Measurements from ENCODE around the gene MAP4.
"Not testable (repeated sequence)": the region's sequence is repeated elsewhere in the genome, so short reads cannot be mapped to it uniquely, and the experiment has no call there.

MAP4 gene
- total RNA-seq = 64.0 to 316 (median 113) reads per million in 18 experiments

DNA sequence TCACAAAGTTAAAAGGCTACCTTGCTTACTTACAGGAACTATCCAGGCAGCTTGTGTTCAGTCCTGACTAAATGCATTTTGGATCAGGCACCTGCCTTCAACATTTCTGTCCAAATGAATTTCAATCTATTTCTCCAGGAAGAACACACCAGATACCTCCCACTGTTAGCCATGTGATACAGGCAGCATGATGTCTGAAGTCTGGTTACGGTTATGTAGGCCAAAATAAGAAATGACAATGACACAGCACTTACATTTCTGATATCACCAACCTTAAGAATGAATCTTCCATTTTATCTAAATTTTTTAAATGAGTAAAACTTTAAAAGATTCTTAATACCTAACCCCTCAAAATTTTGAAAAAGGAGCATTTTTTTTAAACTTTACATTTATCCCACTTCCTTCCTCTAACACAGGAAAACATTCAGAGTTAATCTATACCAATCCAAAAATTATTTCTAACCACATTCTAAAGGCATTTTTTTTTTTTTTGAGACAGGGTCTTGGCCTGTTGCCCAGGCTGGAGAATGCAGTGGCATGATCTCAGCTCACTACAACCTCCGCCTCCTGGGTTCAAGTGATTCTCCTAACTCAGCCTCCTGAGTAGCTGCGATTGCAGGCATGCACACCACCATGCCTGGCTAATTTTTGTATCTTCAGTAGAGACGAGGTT is at the start of gene MAP4:
Gene MAP4 (minus strand): TSS at position 116 of the 673 bp plus-strand sequence. CDS start 17,556 bp downstream, outside the sequence.
- DNase-seq = peak; percentile 38 to 59

DNA sequence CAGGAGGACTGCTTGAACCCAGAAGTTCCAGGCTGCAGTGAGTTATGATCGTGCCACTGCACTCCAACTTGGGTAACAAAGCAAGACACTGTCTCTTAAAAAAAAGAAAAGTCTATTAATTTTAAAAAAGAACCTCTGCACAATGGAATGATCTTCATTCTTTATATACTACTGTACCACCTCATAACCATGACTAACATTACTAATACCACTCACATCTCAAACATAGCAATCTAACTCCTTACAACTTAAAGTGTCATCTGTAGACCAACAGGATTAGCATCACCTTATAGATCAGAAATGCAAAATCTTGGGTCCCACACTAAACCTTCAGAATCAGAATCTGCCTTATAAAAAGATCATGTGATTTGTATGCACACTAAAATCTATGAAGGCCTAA is 48.8 kb upstream of the MAP4 start:
- no peak for DNase-seq

DNA sequence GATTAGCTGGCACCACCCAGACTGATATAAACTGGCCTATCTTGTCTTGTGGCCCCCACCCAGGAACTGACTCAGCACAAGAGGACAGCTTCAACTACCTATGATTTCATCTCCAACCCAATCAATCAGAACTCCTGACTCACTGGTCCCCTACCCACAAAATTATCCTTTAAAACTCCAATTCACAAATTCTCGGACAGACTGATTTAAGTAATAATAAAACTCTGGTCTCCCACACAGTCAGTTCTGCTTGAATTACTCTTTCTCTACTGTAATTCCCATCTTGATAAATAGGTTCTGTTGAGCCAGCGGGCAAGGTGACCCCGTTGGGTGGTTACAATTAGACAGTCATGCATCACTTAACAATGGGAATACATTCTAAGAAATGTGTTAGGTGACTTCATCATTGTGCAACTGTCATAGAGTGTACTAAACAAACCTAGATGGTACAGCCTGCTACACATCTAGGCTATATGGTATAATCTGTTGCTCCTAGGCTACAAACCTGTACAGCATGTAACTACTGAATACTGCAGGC is 48.1 kb upstream of the MAP4 start:
- no peak for DNase-seq

GRCh38 chr3:48061586-48061985 is 45.4 kb upstream of the MAP4 start:
- not testable (repeated sequence) for DNase-seq

DNA sequence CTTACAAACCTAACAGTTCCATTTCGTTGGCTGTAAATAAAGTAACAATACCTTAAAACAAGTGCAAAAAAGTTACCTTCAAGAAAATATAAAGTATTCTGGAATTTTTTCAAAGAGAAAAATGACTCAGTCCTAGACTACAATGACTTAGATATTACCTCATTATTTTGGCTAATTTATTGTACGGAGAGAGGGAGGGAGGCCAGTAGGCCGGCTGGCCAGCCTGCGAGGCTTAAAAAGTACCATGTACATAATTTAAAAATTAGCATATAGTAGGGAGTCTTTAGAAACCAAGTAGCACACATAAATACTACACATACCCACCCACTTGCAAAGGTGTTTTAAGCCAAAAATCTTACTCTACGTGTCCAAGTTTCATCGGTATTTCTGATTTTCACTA is 41.9 kb upstream of the MAP4 start:
- DNase-seq = no peak

GRCh38 chr3:48057521-48057920 is 41.3 kb upstream of the MAP4 start:
- DNase-seq = no peak

- no peak for DNase-seq
These were observed 31.7 kb upstream of the MAP4 start for GRCh38 chr3:48047841-48048464.

DNA sequence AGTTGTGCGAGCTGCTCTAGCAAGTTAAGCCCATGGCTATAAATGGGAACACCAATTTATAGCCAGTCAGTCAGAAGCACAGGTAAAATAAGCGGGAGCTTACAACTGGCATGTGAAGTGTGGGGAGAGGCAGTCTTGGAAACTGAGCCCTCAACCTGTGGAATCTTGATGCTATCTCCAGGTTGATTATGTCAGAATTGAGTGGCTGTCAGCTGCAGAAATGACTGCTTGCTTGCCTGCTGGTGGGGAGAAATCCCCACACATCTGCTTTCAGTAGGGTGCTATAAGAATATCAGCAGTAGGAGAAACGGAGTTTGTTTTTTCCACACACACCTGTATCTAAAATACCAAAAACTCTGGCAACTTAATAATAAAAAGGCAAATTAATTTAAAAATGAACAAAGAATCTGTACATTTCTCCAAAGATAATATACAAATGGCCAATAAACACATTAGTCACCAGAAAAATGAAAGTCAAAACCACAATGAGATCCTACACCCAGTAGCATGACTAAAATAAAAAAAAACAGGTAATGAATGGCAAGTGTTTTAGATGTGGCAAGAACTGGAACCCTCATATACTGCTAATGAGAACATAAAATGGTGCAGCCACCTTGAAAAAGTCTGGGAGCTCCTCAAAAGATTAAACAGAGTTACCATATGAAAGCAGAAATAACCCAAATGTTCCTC is 26.0 kb upstream of the MAP4 start:
- no peak for DNase-seq

DNA sequence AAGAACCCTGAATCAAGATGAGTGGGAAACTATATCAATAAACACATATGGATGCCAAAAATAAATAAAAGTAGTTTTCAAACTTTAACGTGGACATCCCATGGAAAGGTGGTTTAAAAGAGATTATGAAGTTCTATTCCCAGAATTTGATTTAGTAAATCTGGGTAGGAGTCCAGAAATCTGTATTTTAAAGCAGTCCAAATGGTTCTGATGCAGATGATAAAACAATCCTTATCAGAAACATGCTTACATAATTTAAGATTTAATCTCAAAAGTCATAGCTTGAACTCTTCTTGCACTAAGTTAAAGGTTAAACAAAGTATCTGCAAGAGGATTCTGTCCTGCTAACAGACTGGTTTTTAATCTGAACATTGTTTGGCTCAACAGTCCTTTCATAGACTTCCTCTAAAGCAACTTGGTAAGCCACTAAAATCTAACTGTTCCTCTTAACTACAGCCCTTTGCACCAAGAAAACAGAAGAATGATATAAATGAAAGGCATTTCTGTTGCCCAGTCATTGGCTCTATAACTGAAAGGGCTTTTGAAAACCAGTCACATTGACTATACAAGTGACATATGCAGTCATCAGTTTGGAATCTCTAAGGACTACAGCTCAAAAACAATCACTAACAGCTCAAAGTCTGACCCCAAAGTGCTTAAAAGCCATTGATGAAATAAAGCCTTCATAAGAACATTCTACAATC is 23.4 kb upstream of the MAP4 start:
- DNase-seq = peak; percentile 12 to 41

DNA sequence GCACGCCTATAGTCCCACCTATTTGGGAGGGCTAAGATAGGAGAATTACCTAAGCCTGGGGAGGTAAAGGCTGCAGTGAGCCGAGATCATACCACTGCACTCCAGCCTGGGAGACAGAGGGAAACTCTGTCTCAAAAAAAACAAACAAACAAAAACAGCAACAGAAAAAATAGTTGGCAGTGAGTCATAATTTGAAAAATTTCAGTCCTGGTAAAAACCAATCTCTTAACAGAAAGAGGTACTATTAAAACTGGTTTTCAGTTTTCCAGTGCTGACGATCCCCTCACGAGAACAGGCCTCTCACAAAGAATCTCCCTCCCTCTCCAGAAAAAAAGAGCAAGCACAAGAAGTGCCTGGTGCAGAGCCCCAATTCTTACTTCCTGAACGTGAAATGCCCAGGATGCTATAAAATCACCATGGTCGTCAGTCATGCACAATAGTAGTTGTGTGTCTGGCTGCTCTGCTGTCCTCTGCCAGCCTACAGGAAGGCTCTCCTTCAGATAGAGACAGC is 22.8 kb upstream of the MAP4 start:
- DNase-seq = no peak

DNA sequence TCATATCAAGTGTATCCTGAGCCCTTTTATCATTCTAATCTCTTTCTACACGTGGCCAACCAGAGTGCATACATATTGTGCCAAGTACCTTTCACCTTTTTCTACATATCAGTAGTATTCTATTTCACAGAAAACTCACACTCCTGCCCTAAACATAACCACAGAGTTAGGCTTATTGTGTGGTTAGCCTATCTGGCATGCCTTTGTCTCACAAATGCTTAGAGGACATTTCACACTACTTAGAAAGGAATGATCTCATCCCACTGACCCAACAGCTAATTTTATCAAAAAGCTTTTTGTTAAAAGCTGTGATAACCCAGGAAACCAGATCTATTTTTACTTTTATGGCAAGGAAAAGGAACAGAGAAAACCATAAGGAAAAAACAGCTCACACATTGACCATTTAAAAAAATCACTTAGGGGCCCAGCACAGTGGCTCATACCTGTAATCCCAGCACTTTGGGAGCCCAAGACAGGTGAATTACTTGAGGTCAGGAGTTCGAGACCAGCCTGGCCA is 17.8 kb upstream of the MAP4 start:
- DNase-seq = no peak

GRCh38 chr3:48030188-48030587 is 14.0 kb upstream of the MAP4 start:
- no peak for DNase-seq

- no peak for DNase-seq
These were observed 11.0 kb upstream of the MAP4 start for GRCh38 chr3:48026951-48027908.

- DNase-seq = no peak
These were observed 9.9 kb upstream of the MAP4 start for GRCh38 chr3:48026098-48026497.

DNA sequence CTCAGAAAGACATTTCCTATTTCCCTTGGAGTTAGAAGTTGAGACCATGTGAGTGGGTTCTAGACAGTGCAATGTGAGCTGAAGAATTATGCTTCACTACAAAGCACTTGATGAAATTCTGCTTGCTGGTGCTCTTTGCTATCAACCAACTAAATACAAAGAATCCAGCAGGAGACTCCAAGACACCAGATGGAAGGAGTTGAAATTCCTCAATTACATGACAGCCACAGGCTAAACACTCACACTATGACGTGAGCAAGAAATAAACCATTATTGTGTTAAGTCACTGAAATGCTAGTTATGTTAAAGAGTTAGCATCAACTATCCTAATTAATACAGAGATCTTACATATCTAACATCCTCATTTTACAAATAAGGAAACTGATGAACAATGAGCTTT is 8.2 kb upstream of the MAP4 start:
- no peak for DNase-seq

- no peak for DNase-seq
These were observed 7.2 kb upstream of the MAP4 start for GRCh38 chr3:48023377-48023776.

DNA sequence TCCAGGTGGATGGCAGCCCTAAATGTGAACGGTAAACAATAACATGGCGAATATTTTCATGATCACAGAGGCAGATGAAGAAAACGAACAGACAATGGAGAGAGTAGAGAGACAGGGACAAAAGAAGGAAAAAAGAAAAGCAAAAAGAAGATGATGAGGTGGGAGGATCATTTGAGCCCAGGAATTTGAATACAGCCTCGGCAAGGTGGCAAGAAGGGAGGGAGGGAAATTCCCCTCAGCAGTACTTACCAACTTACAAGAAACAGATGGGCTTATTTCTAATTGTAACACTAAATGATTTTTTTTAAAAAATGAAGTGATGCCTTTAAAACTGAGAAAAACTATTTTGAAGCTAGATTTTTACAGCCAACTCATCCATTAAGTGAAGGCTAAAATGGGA is 6.0 kb upstream of the MAP4 start:
- no peak for DNase-seq

DNA sequence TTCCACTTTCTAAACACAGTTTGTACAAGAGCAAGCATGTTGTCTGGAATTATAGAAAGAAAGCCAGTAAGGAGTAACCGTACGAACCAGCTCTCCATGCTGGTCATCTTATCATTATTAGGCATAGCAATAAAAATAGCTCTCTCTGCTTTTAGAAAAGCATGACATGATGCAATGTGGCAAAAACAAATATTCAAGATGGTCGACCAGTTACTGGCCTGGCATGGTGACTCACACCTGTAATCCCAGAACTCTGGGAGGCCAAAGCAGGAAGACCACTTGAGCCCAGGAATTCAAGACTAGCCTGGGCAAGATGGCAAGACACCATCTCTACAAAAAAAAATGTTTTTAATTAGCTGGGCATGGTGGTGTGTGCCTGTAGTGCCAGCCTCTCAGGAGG is 2.6 kb upstream of the MAP4 start:
- no peak for DNase-seq

GRCh38 chr3:48015431-48016180 is 610 bp downstream of the MAP4 start:
- DNase-seq = no peak

DNA sequence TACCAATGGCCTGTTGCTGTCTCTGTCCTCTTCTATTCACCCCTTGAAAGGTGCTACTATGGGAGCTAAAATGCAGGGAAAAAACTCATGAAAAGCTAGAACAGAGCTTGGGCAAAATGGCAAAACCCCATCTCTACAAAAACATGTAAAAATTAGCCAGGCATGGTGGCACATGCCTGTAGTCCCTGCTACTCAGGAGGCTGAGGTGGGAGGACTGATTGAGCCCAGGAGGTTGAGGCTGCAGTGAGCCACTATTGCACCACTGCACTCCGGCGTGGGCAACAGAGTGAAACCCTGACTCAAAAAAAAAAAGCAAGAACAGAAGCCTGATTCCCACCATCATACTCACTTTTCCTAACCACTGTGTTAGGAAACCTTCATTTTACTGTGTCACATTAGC is 1.9 kb downstream of the MAP4 start:
- DNase-seq = no peak
